C4-2B (cell line): Measurements from ENCODE around the gene F2.
"Not testable (repeated sequence)": the region's sequence is repeated elsewhere in the genome, so short reads cannot be mapped to it uniquely, and the experiment has no call there.

Experiments used
- CTCF ChIP-seq: fragments of 450-650 bp; conservative IDR thresholded peaks from 2 replicates; pipeline ENCODE4 v1.5.1; 2017; ENCODE audit warnings: mild to moderate bottlenecking
- ZFX ChIP-seq: fragments of 450-650 bp; IDR thresholded peaks from 2 replicates; pipeline ENCODE4 v1.6.1; 2017

GRCh38 chr11:46670521-46670920, 48.5 kb upstream of the F2 start:
- TF ChIP-seq CTCF, ZFX: not testable (repeated sequence)
